Hepatocyte (in vitro differentiated cells): Measurements from ENCODE around the gene HOXA11.

Source experiments
- EZH2 ChIP-seq: fragments of 200-600 bp; sonication (generic); IDR thresholded peaks from 2 replicates; pipeline ENCODE4 v1.6.1; 2016; ENCODE audit warnings: antibody characterized with exemption, mild to moderate bottlenecking, borderline replicate concordance
- EZH2phosphoT487 ChIP-seq: fragments of 200-600 bp; sonication (generic); IDR thresholded peaks from one replicate; pipeline ENCODE4 v1.6.1; 2018; ENCODE audit warnings: antibody characterized with exemption, mild to moderate bottlenecking, low read depth, moderate library complexity; ENCODE audit not compliant: unreplicated experiment, severe bottlenecking
- TF ChIP-seq, protein P1 (sequence below): fragments of 200-600 bp; sonication (generic); IDR thresholded peaks from 2 replicates; pipeline ENCODE4 v1.5.1; 2016; ENCODE audit warnings: antibody characterized with exemption, mild to moderate bottlenecking; ENCODE audit not compliant: poor library complexity

DNA sequence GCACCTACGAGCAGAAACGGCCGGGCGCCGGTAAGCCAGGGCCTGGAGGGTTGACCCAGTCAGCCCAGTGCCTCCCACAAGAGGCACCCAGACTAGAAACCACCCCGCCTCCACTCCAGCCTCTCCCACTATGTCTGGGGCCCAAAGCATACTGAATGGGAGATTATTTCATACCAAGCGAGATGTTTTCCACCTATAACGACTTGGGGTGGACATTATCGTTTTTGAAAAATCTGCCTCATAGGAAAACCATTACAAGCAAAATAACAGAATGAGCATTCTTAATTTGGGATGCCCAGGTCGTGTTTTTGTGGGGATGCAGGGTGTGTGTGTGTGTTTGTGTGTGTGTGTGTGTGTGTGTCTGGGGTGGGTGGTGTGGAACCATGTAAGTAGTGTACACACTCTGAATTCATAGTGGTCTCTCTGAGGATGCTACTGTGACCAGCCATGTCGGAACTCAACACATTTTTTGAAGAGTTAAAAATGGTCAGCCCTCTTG is 39.1 kb downstream of the HOXA11 start:
- TF ChIP-seq, protein P1, sequence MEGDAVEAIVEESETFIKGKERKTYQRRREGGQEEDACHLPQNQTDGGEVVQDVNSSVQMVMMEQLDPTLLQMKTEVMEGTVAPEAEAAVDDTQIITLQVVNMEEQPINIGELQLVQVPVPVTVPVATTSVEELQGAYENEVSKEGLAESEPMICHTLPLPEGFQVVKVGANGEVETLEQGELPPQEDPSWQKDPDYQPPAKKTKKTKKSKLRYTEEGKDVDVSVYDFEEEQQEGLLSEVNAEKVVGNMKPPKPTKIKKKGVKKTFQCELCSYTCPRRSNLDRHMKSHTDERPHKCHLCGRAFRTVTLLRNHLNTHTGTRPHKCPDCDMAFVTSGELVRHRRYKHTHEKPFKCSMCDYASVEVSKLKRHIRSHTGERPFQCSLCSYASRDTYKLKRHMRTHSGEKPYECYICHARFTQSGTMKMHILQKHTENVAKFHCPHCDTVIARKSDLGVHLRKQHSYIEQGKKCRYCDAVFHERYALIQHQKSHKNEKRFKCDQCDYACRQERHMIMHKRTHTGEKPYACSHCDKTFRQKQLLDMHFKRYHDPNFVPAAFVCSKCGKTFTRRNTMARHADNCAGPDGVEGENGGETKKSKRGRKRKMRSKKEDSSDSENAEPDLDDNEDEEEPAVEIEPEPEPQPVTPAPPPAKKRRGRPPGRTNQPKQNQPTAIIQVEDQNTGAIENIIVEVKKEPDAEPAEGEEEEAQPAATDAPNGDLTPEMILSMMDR: no peak
- TF ChIP-seq EZH2phosphoT487: no peak
- TF ChIP-seq EZH2: no peak
